Natural killer cell treated with Interleukin-12 subunit alpha and Interleukin-12 subunit beta and Interleukin-15 and Interleukin-18, amount 100 ng/mL, for 72 hours (primary cell): ENCODE data around the gene ILF2. TPM values are rescaled to one million over a fixed set of nuclear protein-coding genes. Genes with fewer than 3 reads are reported as not detected.
"Not testable (repeated sequence)": the region's sequence is repeated elsewhere in the genome, so short reads cannot be mapped to it uniquely, and the experiment has no call there.

Source experiments
- ATAC-seq, 2 donors: fragments of 150-1000 bp; cut with Tn5 transposase in 1 of 2; sonication (Bioruptor Pico), chemical (Tn5 transposase) in 1 of 2; 2 replicates each; pipeline ENCODE4 v1.10.0; 2021
- DNase-seq: peaks from one replicate; pipeline ENCODE4 v3.0.0; 2022; ENCODE audit warnings: low spot score
- H3K27ac Mint-ChIP-seq, 2 donors: 1 replicate in 1 of 2; 2 replicates in 1 of 2; pipeline ENCODE4 v1.8.0; 2022; ENCODE audit warnings: mixed read lengths in 2 of 2, mild to moderate bottlenecking in 1 of 2, moderate library complexity in 1 of 2
- H3K27me3 Mint-ChIP-seq, 2 donors: 1 replicate in 1 of 2; 2 replicates in 1 of 2; pipeline ENCODE4 v1.8.0; 2022; ENCODE audit warnings: mixed read lengths in 2 of 2
- H3K36me3 Mint-ChIP-seq: one replicate; pipeline ENCODE4 v1.8.0; 2022; ENCODE audit warnings: mixed read lengths
- H3K4me1 Mint-ChIP-seq, 2 donors: 1 replicate in 1 of 2; 2 replicates in 1 of 2; pipeline ENCODE4 v1.8.0; 2022; ENCODE audit warnings: low read depth in 2 of 2, mixed read lengths in 2 of 2, mild to moderate bottlenecking in 1 of 2
- H3K4me3 Mint-ChIP-seq: one replicate; pipeline ENCODE4 v1.8.0; 2022; ENCODE audit warnings: mixed read lengths
- H3K9me3 Mint-ChIP-seq: 2 replicates; pipeline ENCODE4 v1.8.0; 2022; ENCODE audit warnings: mixed read lengths
- total RNA-seq, 2 donors: library from RNA; stranded (reverse); gene quantifications; one replicate each; pipeline ENCODE4 v1.2.3, GENCODE V29; 2022

ILF2 gene
- total RNA-seq, 2 donors from 2014 or later, result 198 to 210 TPM

GRCh38 chr1:153688276-153688675 is 17.5 kb upstream of the ILF2 start:
- no peaks in the 10 kb centered on the region for H3K9me3 Mint-ChIP-seq
- no peaks in the 10 kb centered on the region for H3K36me3 Mint-ChIP-seq
- no peaks in the 10 kb centered on the region for H3K4me1 Mint-ChIP-seq
- no peak overlapping the region for H3K4me3 Mint-ChIP-seq
- DNase-seq, result no peak
- peaks cover 10 to 15% of the 10 kb centered on the region in 2 donors for H3K27me3 Mint-ChIP-seq
- H3K27ac Mint-ChIP-seq, result no peak overlapping the region
- no peak for ATAC-seq

GRCh38 chr1:153687346-153688125 is 16.7 kb upstream of the ILF2 start:
- Mint-ChIP-seq H3K4me3 (no peak overlapping the region), H3K27me3 (peaks cover 10 to 17% of the 10 kb centered on the region in 2 donors), H3K9me3 (no peaks in the 10 kb centered on the region), H3K4me1 (no peaks in the 10 kb centered on the region), H3K27ac (no peak overlapping the region), H3K36me3 (no peaks in the 10 kb centered on the region)
- ATAC-seq, result no peak
- DNase-seq, result peak; percentile 44

- H3K4me3 Mint-ChIP-seq, result no peak overlapping the region
- no peaks in the 10 kb centered on the region for H3K4me1 Mint-ChIP-seq
- no peak overlapping the region for H3K27ac Mint-ChIP-seq
- DNase-seq, result peak; percentile 58
- H3K9me3 Mint-ChIP-seq, result no peaks in the 10 kb centered on the region
- H3K36me3 Mint-ChIP-seq, result no peaks in the 10 kb centered on the region
- H3K27me3 Mint-ChIP-seq, result peaks cover 23 to 30% of the 10 kb centered on the region in 2 donors
- no peak for ATAC-seq
Measured at GRCh38 chr1:153685544-153686340, 14.9 kb upstream of the ILF2 start.

GRCh38 chr1:153684892-153685291 is 14.1 kb upstream of the ILF2 start:
- Mint-ChIP-seq H3K36me3 (no peaks in the 10 kb centered on the region), H3K27me3 (peaks cover 31 to 38% of the 10 kb centered on the region in 2 donors), H3K4me3 (no peak overlapping the region), H3K4me1 (peaks cover 4 to 6% of the 10 kb centered on the region in 2 donors), H3K9me3 (no peaks in the 10 kb centered on the region), H3K27ac (no peak overlapping the region)
- no peak for ATAC-seq
- peak; percentile 37 for DNase-seq

- H3K27ac Mint-ChIP-seq, result no peak overlapping the region
- no peaks in the 10 kb centered on the region for H3K36me3 Mint-ChIP-seq
- H3K4me3 Mint-ChIP-seq, result no peak overlapping the region
- ATAC-seq (no peak), DNase-seq (peak; percentile 8)
- no peaks in the 10 kb centered on the region for H3K9me3 Mint-ChIP-seq
- H3K4me1 Mint-ChIP-seq, result peaks cover 7 to 10% of the 10 kb centered on the region in 2 donors
- H3K27me3 Mint-ChIP-seq, result peaks cover 36 to 42% of the 10 kb centered on the region in 2 donors
Measured at GRCh38 chr1:153683854-153684253, 13.1 kb upstream of the ILF2 start.

- ATAC-seq (no peak), DNase-seq (peak; percentile 5)
- Mint-ChIP-seq H3K4me1 (peaks cover 17 to 18% of the 10 kb centered on the region in 2 donors), H3K27ac (no peak overlapping the region), H3K27me3 (peaks cover 48% of the 10 kb centered on the region in 2 donors), H3K36me3 (no peaks in the 10 kb centered on the region), H3K4me3 (no peak overlapping the region), H3K9me3 (no peaks in the 10 kb centered on the region)
Measured at GRCh38 chr1:153682730-153683129, 11.9 kb upstream of the ILF2 start.

- Mint-ChIP-seq H3K27ac (no peak overlapping the region), H3K27me3 (peaks cover 54 to 55% of the 10 kb centered on the region in 2 donors), H3K36me3 (no peaks in the 10 kb centered on the region), H3K4me1 (peaks cover 21 to 22% of the 10 kb centered on the region in 2 donors), H3K9me3 (no peaks in the 10 kb centered on the region), H3K4me3 (peak overlapping the region; percentile 85)
- DNase-seq (peak; percentile 15), ATAC-seq (no peak)
Measured at GRCh38 chr1:153680120-153680403, 9.3 kb upstream of the ILF2 start.

- Mint-ChIP-seq H3K27ac (no peak overlapping the region), H3K4me3 (peak overlapping the region; percentile 85), H3K27me3 (peaks cover 54 to 55% of the 10 kb centered on the region in 2 donors), H3K9me3 (no peaks in the 10 kb centered on the region), H3K36me3 (no peaks in the 10 kb centered on the region), H3K4me1 (peaks cover 21 to 22% of the 10 kb centered on the region in 2 donors)
- peak; percentile 48 to 53 for ATAC-seq
- DNase-seq, result peak; percentile 6
Measured at GRCh38 chr1:153679337-153680119, 8.7 kb upstream of the ILF2 start.

GRCh38 chr1:153678519-153679336 is 7.9 kb upstream of the ILF2 start, which contains the start of gene NPR1:
Gene NPR1, plus strand, starts transcription at chr1:153678688. Its CDS starts 421 bp downstream, at chr1:153679109.
- peak within 1 kb of the TSS; percentile 85 for H3K4me3 Mint-ChIP-seq
- peaks cover 21 to 22% of the 10 kb centered on the region in 2 donors for H3K4me1 Mint-ChIP-seq
- H3K9me3 Mint-ChIP-seq, result no peaks in the 10 kb centered on the region
- ATAC-seq (peak; percentile 33 to 37), DNase-seq (no peak)
- H3K27ac Mint-ChIP-seq, result peak within 1 kb of the TSS in 1 of 2 donors; percentile 2
- H3K27me3 Mint-ChIP-seq, result peaks cover 49 to 50% of the 10 kb centered on the region in 2 donors
- H3K36me3 Mint-ChIP-seq, result no peaks in the 10 kb centered on the region

- Mint-ChIP-seq H3K27me3 (peaks cover 44 to 47% of the 10 kb centered on the region in 2 donors), H3K9me3 (no peaks in the 10 kb centered on the region), H3K4me3 (peak overlapping the region; percentile 85), H3K4me1 (peaks cover 22 to 24% of the 10 kb centered on the region in 2 donors), H3K36me3 (no peaks in the 10 kb centered on the region), H3K27ac (peak overlapping the region in 1 of 2 donors; percentile 2)
- ATAC-seq (peak in 1 of 2 donors; percentile 53), DNase-seq (peak; percentile 64)
Measured at GRCh38 chr1:153677718-153678518, 7.1 kb upstream of the ILF2 start.

GRCh38 chr1:153673511-153673910 is 2.7 kb upstream of the ILF2 start:
- DNase-seq (no peak), ATAC-seq (no peak)
- Mint-ChIP-seq H3K4me3 (peak overlapping the region; percentile 36), H3K27me3 (peaks cover 15 to 17% of the 10 kb centered on the region in 2 donors), H3K4me1 (peaks cover 12 to 29% of the 10 kb centered on the region in 2 donors), H3K36me3 (no peaks in the 10 kb centered on the region), H3K27ac (peak overlapping the region in 1 of 2 donors; percentile 17), H3K9me3 (no peaks in the 10 kb centered on the region)

- not testable (repeated sequence) for DNase-seq, H3K27ac Mint-ChIP-seq, H3K27me3 Mint-ChIP-seq, H3K4me3 Mint-ChIP-seq, H3K9me3 Mint-ChIP-seq
- H3K4me1 Mint-ChIP-seq, result peaks cover 10 to 31% of the 10 kb centered on the region in 2 donors
- peak; percentile 26 to 31 for ATAC-seq
- peaks cover 12% of the 10 kb centered on the region for H3K36me3 Mint-ChIP-seq
Measured at GRCh38 chr1:153671628-153672353, 998 bp upstream of the ILF2 start.
